ENCODE data around the gene PTPRD.

DNA sequence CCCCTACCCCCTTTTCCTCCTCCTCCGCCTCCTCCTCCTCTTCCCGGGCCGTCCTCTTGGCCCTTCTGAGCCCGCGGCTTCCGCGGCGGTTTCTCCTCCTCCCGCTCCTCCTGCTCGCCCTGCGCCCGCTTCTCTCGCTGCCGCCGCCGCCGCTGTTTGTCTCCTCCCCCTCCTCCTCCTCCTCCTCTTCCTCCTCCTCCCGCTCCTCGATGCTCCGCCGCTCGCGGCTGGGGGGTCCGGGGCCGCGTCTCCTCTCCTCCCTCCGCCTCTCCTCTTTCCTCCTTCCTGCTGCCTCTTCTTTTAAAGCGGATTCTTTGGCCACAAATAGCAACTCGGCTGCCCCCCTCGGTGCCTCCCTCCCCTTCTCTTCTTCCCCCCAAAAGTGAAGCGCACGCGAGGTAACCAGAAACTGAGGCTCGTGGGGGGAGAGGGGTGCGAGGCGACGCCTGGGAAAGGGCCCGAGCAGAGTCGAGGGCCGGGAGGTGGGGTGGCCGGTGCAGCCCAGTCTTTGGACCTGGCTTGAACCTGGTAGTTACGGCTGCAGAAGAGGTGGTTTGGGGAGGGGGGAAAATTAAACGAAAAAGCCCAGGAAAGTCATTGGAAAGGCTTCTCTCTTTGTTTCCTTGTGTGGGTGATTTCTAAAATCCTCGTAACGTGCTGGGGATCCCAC is 1754.7 kb downstream of the PTPRD start:
- TF ChIP-seq EZH2 (IDR thresholded peaks at IDR 0.05) (no peak), POLR2AphosphoS5 (IDR thresholded peaks at IDR 0.05; ENCODE audit: borderline replicate concordance, low read depth, low read length) (no peak)
